GM18861 (cell line): Measurements from ENCODE around the gene KCNK2.

Experiments
- ATAC-seq: cut with Tn5 transposase; IDR thresholded peaks from one replicate; pipeline ENCODE4 v1.9.1; 2021; ENCODE audit not compliant: unreplicated experiment

KCNK2 gene

GRCh38 chr1:215082532-215083382 lies at the start of gene KCNK2:
KCNK2 (plus strand) TSS chr1:215082737; CDS start chr1:215083386, 649 bp downstream.
- no peak for ATAC-seq

- no peak for ATAC-seq
These were observed 49.5 kb upstream of the KCNK2 start for GRCh38 chr1:215032911-215033526.

GRCh38 chr1:215040190-215040589 lies 42.3 kb upstream of the KCNK2 start:
- no peak for ATAC-seq

GRCh38 chr1:215043401-215043800 lies 39.1 kb upstream of the KCNK2 start:
- ATAC-seq, result no peak

GRCh38 chr1:215044151-215044550 lies 38.4 kb upstream of the KCNK2 start:
- ATAC-seq, result no peak

GRCh38 chr1:215045698-215046308 lies 36.7 kb upstream of the KCNK2 start:
- ATAC-seq, result no peak

GRCh38 chr1:215052256-215053015 lies 30.1 kb upstream of the KCNK2 start:
- ATAC-seq, result no peak

- ATAC-seq, result no peak
These were observed 28.3 kb upstream of the KCNK2 start for GRCh38 chr1:215054266-215054665.

GRCh38 chr1:215055281-215055935 lies 27.1 kb upstream of the KCNK2 start:
- ATAC-seq, result no peak

- no peak for ATAC-seq
These were observed 26.0 kb upstream of the KCNK2 start for GRCh38 chr1:215056584-215056983.

GRCh38 chr1:215059947-215060346 lies 22.6 kb upstream of the KCNK2 start:
- ATAC-seq, result no peak

GRCh38 chr1:215064327-215064726 lies 18.2 kb upstream of the KCNK2 start:
- no peak for ATAC-seq

- no peak for ATAC-seq
These were observed 11.5 kb upstream of the KCNK2 start for GRCh38 chr1:215071078-215071477.

GRCh38 chr1:215076322-215076721 lies 6.2 kb upstream of the KCNK2 start:
- ATAC-seq, result peak; percentile 67

- no peak for ATAC-seq
These were observed 3.1 kb upstream of the KCNK2 start for GRCh38 chr1:215079456-215079855.

- no peak for ATAC-seq
These were observed 641 bp upstream of the KCNK2 start for GRCh38 chr1:215081661-215082531.

- no peak for ATAC-seq
These were observed 935 bp downstream of the KCNK2 start for GRCh38 chr1:215083383-215083961.

GRCh38 chr1:215084621-215085020 lies 2.1 kb downstream of the KCNK2 start:
- no peak for ATAC-seq

- no peak for ATAC-seq
These were observed 5.1 kb downstream of the KCNK2 start for GRCh38 chr1:215087603-215088002.
